GM19395 (cell line): ENCODE data around the gene DDR1.
"Not testable (repeated sequence)": the region's sequence is repeated elsewhere in the genome, so short reads cannot be mapped to it uniquely, and the experiment has no call there.

Source experiments
- ATAC-seq: cut with Tn5 transposase; IDR thresholded peaks from one replicate; pipeline ENCODE4 v1.9.1; 2021; ENCODE audit warnings: mild to moderate bottlenecking, moderate library complexity; ENCODE audit not compliant: unreplicated experiment

The DDR1 gene

GRCh38 chr6:30891816-30892538 is 7.7 kb downstream of the DDR1 start:
- no peak for ATAC-seq

- ATAC-seq = no peak
These were observed 8.8 kb downstream of the DDR1 start for GRCh38 chr6:30893001-30893591.

GRCh38 chr6:30893666-30894065 is 9.3 kb downstream of the DDR1 start:
- ATAC-seq = no peak

- ATAC-seq = no peak
These were observed 10.1 kb downstream of the DDR1 start for GRCh38 chr6:30894381-30894780.

GRCh38 chr6:30894935-30895334 is 10.6 kb downstream of the DDR1 start:
- ATAC-seq = no peak

- no peak for ATAC-seq
These were observed 11.0 kb downstream of the DDR1 start for GRCh38 chr6:30895343-30895742.

GRCh38 chr6:30896541-30896940 is 12.2 kb downstream of the DDR1 start:
- ATAC-seq = no peak

GRCh38 chr6:30897882-30898281 is 13.6 kb downstream of the DDR1 start:
- ATAC-seq = no peak

- ATAC-seq = no peak
These were observed 14.5 kb downstream of the DDR1 start for GRCh38 chr6:30898750-30899360.

- ATAC-seq = no peak
These were observed 16.6 kb downstream of the DDR1 start for GRCh38 chr6:30900863-30901417.

GRCh38 chr6:30901436-30901835 is 17.1 kb downstream of the DDR1 start:
- ATAC-seq = no peak

GRCh38 chr6:30902196-30902595 is 17.9 kb downstream of the DDR1 start:
- ATAC-seq = not testable (repeated sequence)

- ATAC-seq = no peak
These were observed 18.4 kb downstream of the DDR1 start for GRCh38 chr6:30902709-30903108.

GRCh38 chr6:30903236-30903635 is 18.9 kb downstream of the DDR1 start:
- no peak for ATAC-seq

GRCh38 chr6:30907290-30907757 is 23.0 kb downstream of the DDR1 start:
- not testable (repeated sequence) for ATAC-seq

GRCh38 chr6:30907758-30908591 is 23.7 kb downstream of the DDR1 start, which contains the start of gene GTF2H4:
TSS of gene GTF2H4 (plus strand) at chr6:30908207.
- peak; percentile 94 for ATAC-seq

GRCh38 chr6:30908700-30909099 is 24.4 kb downstream of the DDR1 start:
- ATAC-seq = no peak

GRCh38 chr6:30910473-30910872 is 26.2 kb downstream of the DDR1 start:
- ATAC-seq = not testable (repeated sequence)

- no peak for ATAC-seq
These were observed 28.6 kb downstream of the DDR1 start for GRCh38 chr6:30912746-30913520.

GRCh38 chr6:30913721-30914075 is 29.4 kb downstream of the DDR1 start:
- no peak for ATAC-seq
